Embryonic facial prominence (tissue), 1 donor: ENCODE measurements around the gene VEGFB.

Source experiments
- DNase-seq: peaks from one replicate; pipeline ENCODE4 v3.0.0-alpha.2; 2016; ENCODE audit errors: extremely low spot score

The VEGFB gene

GRCh38 chr11:64246871-64247728 lies 12.7 kb downstream of the VEGFB start, which contains the start of gene PPP1R14B:
PPP1R14B (minus strand) TSS chr11:64246943; CDS start chr11:64246673, 270 bp downstream.
- DNase-seq: peak; percentile 82

- DNase-seq: no peak
Measured at GRCh38 chr11:64247729-64248531, 13.5 kb downstream of the VEGFB start.

GRCh38 chr11:64248578-64248977 lies 14.2 kb downstream of the VEGFB start:
- DNase-seq: no peak

- DNase-seq: no peak
Measured at GRCh38 chr11:64249038-64249437, 14.7 kb downstream of the VEGFB start.

GRCh38 chr11:64249563-64250414 lies 15.4 kb downstream of the VEGFB start:
- no peak for DNase-seq

GRCh38 chr11:64250415-64251015 lies 16.1 kb downstream of the VEGFB start:
- no peak for DNase-seq

- no peak for DNase-seq
Measured at GRCh38 chr11:64251016-64251752, 16.8 kb downstream of the VEGFB start, which contains the start of gene PLCB3. PLCB3 (plus strand) TSS chr11:64251530; CDS start chr11:64251650, 120 bp downstream.

- DNase-seq: no peak
Measured at GRCh38 chr11:64251753-64252002, 17.3 kb downstream of the VEGFB start.

GRCh38 chr11:64252003-64252872 lies 17.9 kb downstream of the VEGFB start:
- no peak for DNase-seq

- no peak for DNase-seq
Measured at GRCh38 chr11:64253043-64253442, 18.7 kb downstream of the VEGFB start.

GRCh38 chr11:64253481-64253880 lies 19.1 kb downstream of the VEGFB start:
- no peak for DNase-seq

- DNase-seq: no peak
Measured at GRCh38 chr11:64254326-64254725, 19.9 kb downstream of the VEGFB start.

GRCh38 chr11:64255135-64256128 lies 21.0 kb downstream of the VEGFB start:
- DNase-seq: no peak

GRCh38 chr11:64256300-64256699 lies 21.9 kb downstream of the VEGFB start:
- no peak for DNase-seq

GRCh38 chr11:64258356-64258755 lies 24.0 kb downstream of the VEGFB start:
- no peak for DNase-seq

GRCh38 chr11:64258946-64259532 lies 24.7 kb downstream of the VEGFB start:
- DNase-seq: no peak

GRCh38 chr11:64259533-64260067 lies 25.2 kb downstream of the VEGFB start:
- no peak for DNase-seq

- no peak for DNase-seq
Measured at GRCh38 chr11:64260147-64260708, 25.8 kb downstream of the VEGFB start.
